Measurements from ENCODE around the gene DYNLT4. TPM values are rescaled to one million over a fixed set of nuclear protein-coding genes. Genes with fewer than 3 reads are reported as not detected.

DYNLT4 gene
- total and polyA plus RNA-seq, 2 of the 13 experiments (the other 11 are each of a cell fraction or from before 2014, with no cell fraction given): 0.77 TPM; not detected in 1

- no peak for TF ChIP-seq ZNF136 (CRISPR knock-in tag; IDR thresholded peaks at IDR 0.05; ENCODE audit: low read depth)
- TF ChIP-seq PTBP1 (IDR thresholded peaks at IDR 0.05; ENCODE audit: low read depth, low read length, poor library complexity, severe bottlenecking): no peak
- peak; percentile 31; the same call in 1 of the 2 replicates for TF ChIP-seq ZMYM4 (CRISPR knock-in tag; IDR thresholded peaks at IDR 0.05)
- TF ChIP-seq MXD3 (CRISPR knock-in tag; IDR thresholded peaks at IDR 0.05): peak; percentile 60; the same call in 1 of the 2 replicates
- TF ChIP-seq NR0B2 (CRISPR knock-in tag; IDR thresholded peaks at IDR 0.05): no peak
- TF ChIP-seq PHF21A (CRISPR knock-in tag; IDR thresholded peaks at IDR 0.05): peak; percentile 47; the same call in 1 of the 2 replicates
- TF ChIP-seq ZNF292 (CRISPR knock-in tag; IDR thresholded peaks at IDR 0.05; ENCODE audit: borderline replicate concordance, low read depth): no peak
- TF ChIP-seq THRA (CRISPR knock-in tag; IDR thresholded peaks at IDR 0.05; ENCODE audit: borderline replicate concordance): 0 out of 2 replicates have a peak, but pooled peaks have one; percentile 18
These were observed 35.9 kb upstream of the DYNLT4 start, which contains the start of gene PTCH2 (continued) for GRCh38 chr1:44842862-44843655.

- ATAC-seq: peak; percentile 42
- no peak for FAIRE-seq
- CTCF ChIA-PET (ENCODE audit: low intra/inter-chr PET ratio, low total read pairs): no interaction called here
- BruUV-seq (replicated peaks): no TSS peak
- no peak overlapping the region for H3K27ac ChIP-seq (ENCODE audit: extremely low read length, insufficient read depth, low read length)
- no peak for DNase-seq (ENCODE audit: low spot score)
- peak overlapping the region; percentile 44 for H3K9ac ChIP-seq (ENCODE audit: insufficient read depth, low read depth, low read length)
- H3K4me2 ChIP-seq (ENCODE audit: low read depth, low read length): peak overlapping the region; percentile 95
- POLR2A ChIA-PET: interaction anchor here (1.1 to 2.5 kb wide), 8 partner anchors 10 to 168 kb away, joined by 3 to 13 read pairs (median 6); partner anchors contain the start of genes BTBD19, DYNLT4, HECTD3 and PLK3
- no peaks in the 10 kb centered on the region for H3K36me3 ChIP-seq (replicated peaks in 1 of 2; ENCODE audit: control insufficient read depth in 1 of 2, insufficient read depth in 2 of 2, low read length in 2 of 2)
- H3K4me3 ChIP-seq (replicated peaks in 1 of 3; ENCODE audit: insufficient read depth in 1 of 3, low read depth in 2 of 3, low read length in 3 of 3): peak overlapping the region; percentile 57 to 73 (median 62)
- peaks cover 34% of the 10 kb centered on the region for H3K4me1 ChIP-seq (ENCODE audit: insufficient read depth, low read length)
- no peaks in the 10 kb centered on the region for H3K9me3 ChIP-seq (ENCODE audit: low read length)
- intact Hi-C loops (cut with micrococcal nuclease; ENCODE audit: unreplicated experiment): no loop called here
- H4K20me1 ChIP-seq (ENCODE audit: insufficient read depth, low read length): no peaks in the 10 kb centered on the region
- in situ Hi-C loops (cut with HindIII; ENCODE audit: extremely low pct_ligation_motif_present, low pct_unique_long_range_greater_than_20kb): loop anchor here (25.0 kb wide), 1 partner anchor 170 kb away; the partner anchor contains the start of genes HECTD3 and UROD
- H3K79me2 ChIP-seq (ENCODE audit: insufficient read depth, low read length): no peaks in the 10 kb centered on the region
- H2AFZ ChIP-seq (ENCODE audit: low read length): no peak overlapping the region
- 10% methylated on average over 8 of the region's 16 CpGs for WGBS (ENCODE audit: low lambda C conversion rate)
- H3K27me3 ChIP-seq (ENCODE audit: control insufficient read depth in 1 of 2, insufficient read depth in 2 of 2, low read length in 2 of 2): no peaks in the 10 kb centered on the region
- TF ChIP-seq ZNF124 (CRISPR knock-in tag; IDR thresholded peaks at IDR 0.05): no peak
- TF ChIP-seq FOXA1 (IDR thresholded peaks at IDR 0.05): no peak
- 0 out of 2 replicates have a peak, but pooled peaks have one; percentile 25 for TF ChIP-seq FOXA1 (CRISPR knock-in tag; IDR thresholded peaks at IDR 0.05)
- TF ChIP-seq ZNF629 (CRISPR knock-in tag; conservative IDR thresholded peaks at IDR 0.05): peak; percentile 53
- TF ChIP-seq ZKSCAN8 (CRISPR knock-in tag; IDR thresholded peaks at IDR 0.05; ENCODE audit: borderline replicate concordance): no peak
- peak; percentile 25; the same call in 1 of the 2 replicates for TF ChIP-seq SALL1 (CRISPR knock-in tag; IDR thresholded peaks at IDR 0.05)
- no peak for TF ChIP-seq CREB1 (IDR thresholded peaks at IDR 0.05)
- peak; percentile 33; the same call in 1 of the 2 replicates for TF ChIP-seq CREB1 (CRISPR knock-in tag; IDR thresholded peaks at IDR 0.05)
- TF ChIP-seq FOSL2 (CRISPR knock-in tag; IDR thresholded peaks at IDR 0.05): peak; percentile 81
- peak; percentile 49 for TF ChIP-seq ZMYM3 (CRISPR knock-in tag; IDR thresholded peaks at IDR 0.05)
These were observed 35.3 kb upstream of the DYNLT4 start for GRCh38 chr1:44842486-44842861.
